A673 (cell line): Measurements from ENCODE around the gene MYO5B.

Source experiments
- CTCF ChIP-seq: fragments of 300-800, 200-600 bp; sonication (generic); conservative IDR thresholded peaks from 2 replicates; pipeline ENCODE4 v1.5.1; 2017; ENCODE audit warnings: low read depth, mild to moderate bottlenecking, antibody characterized with exemption, low read length, moderate library complexity, mixed read lengths
- EZH2 ChIP-seq: fragments of 200-600 bp; sonication (generic); IDR thresholded peaks from 2 replicates; pipeline ENCODE4 v1.6.1; 2017; ENCODE audit warnings: borderline replicate concordance, low read depth, mild to moderate bottlenecking, mixed read lengths, antibody characterized with exemption, low read length; ENCODE audit not compliant: poor library complexity, severe bottlenecking

GRCh38 chr18:49847524-49847923 is 347.4 kb downstream of the MYO5B start:
- TF ChIP-seq CTCF (no peak), EZH2 (no peak)
